Measurements from ENCODE around the gene VCAN. TPM values are rescaled to one million over a fixed set of nuclear protein-coding genes. Genes with fewer than 3 reads are reported as not detected.

The VCAN gene
- total and polyA plus RNA-seq, 2 of the 8 experiments (the other 6 are each of a cell fraction or from before 2014, with no cell fraction given) = 146 to 404 TPM

GRCh38 chr5:83552275-83552674 is 80.7 kb downstream of the VCAN start:
- no peak overlapping the region for H2BK12ac ChIP-seq (ENCODE audit: low read depth, low read length)
- FAIRE-seq = no peak
- no peak overlapping the region for H2BK120ac ChIP-seq (replicated peaks; ENCODE audit: low read depth, low read length)
- H4K20me1 ChIP-seq (replicated peaks in 1 of 2; ENCODE audit: control insufficient read depth in 1 of 2, insufficient read depth in 2 of 2, low read length in 2 of 2) = peaks cover 2% of the 10 kb centered on the region in 2 experiments
- ChIA-PET POLR2A (ENCODE audit: partially characterized antibody) (no interaction called here), CTCF (ENCODE audit: partially characterized antibody) (interaction anchor here (0.6 kb wide), 1 partner anchor 1082 kb away, joined by 3 read pairs; no protein-coding TSS in a partner anchor)
- no peak overlapping the region for H2AK5ac ChIP-seq (ENCODE audit: low read depth, low read length)
- no peak overlapping the region for H2BK5ac ChIP-seq (ENCODE audit: low read depth, low read length)
- TF ChIP-seq RAD21 (IDR thresholded peaks at IDR 0.05 in 1 of 2, conservative IDR thresholded peaks at IDR 0.05 in 1 of 2; ENCODE audit: low read depth in 2 of 2, low read length in 2 of 2) = no peak
- no peak for TF ChIP-seq SRF (IDR thresholded peaks at IDR 0.05; ENCODE audit: low read depth, low read length)
- TF ChIP-seq HDAC2 (IDR thresholded peaks at IDR 0.05; ENCODE audit: borderline replicate concordance in 1 of 2, low read depth in 2 of 2, low read length in 2 of 2) = no peak
- H3K9me3 ChIP-seq (ENCODE audit: insufficient read depth in 2 of 2, low read depth in 1 of 2, low read length in 1 of 2) = no peaks in the 10 kb centered on the region
- H2AFZ ChIP-seq (ENCODE audit: low read length) = no peak overlapping the region
- no peak overlapping the region for H4K5ac ChIP-seq (ENCODE audit: insufficient read length, low read depth, low read length)
- H3K4me1 ChIP-seq (replicated peaks in 1 of 4; ENCODE audit: control insufficient read depth in 3 of 4, insufficient read depth in 4 of 4, low read length in 3 of 4) = no peaks in the 10 kb centered on the region
- H3K56ac ChIP-seq (replicated peaks; ENCODE audit: insufficient read length, low read depth, low read length) = no peak overlapping the region
- no peak overlapping the region for H3K4me3 ChIP-seq (ENCODE audit: extremely low read depth in 1 of 4, insufficient read depth in 2 of 4, low read depth in 3 of 4, low read length in 4 of 4)
- DNase-seq (ENCODE audit: low read depth in 1 of 2, low spot score in 2 of 2) = no peak
- no peak overlapping the region for H4K8ac ChIP-seq (ENCODE audit: extremely low read depth, insufficient read depth, low read length)
- H2BK15ac ChIP-seq (ENCODE audit: low read length) = no peak overlapping the region
- no peaks in the 10 kb centered on the region for H3K79me1 ChIP-seq (ENCODE audit: low read depth, low read length)
- H3K4ac ChIP-seq (replicated peaks; ENCODE audit: insufficient read length, low read depth, low read length) = no peak overlapping the region
- no peaks in the 10 kb centered on the region for H3K27me3 ChIP-seq (replicated peaks in 1 of 4; ENCODE audit: control insufficient read depth in 3 of 4, extremely low read depth in 1 of 4, insufficient read depth in 3 of 4, low read length in 3 of 4)
- H3K9ac ChIP-seq (replicated peaks in 1 of 4; ENCODE audit: extremely low read depth in 1 of 4, low read depth in 3 of 4, low read length in 3 of 4) = no peak overlapping the region
- H3K18ac ChIP-seq (ENCODE audit: extremely low read depth, low read length) = no peak overlapping the region
- peaks cover 9 to 79% (median 55%) of the 10 kb centered on the region in 4 experiments for H3K36me3 ChIP-seq (ENCODE audit: control insufficient read depth in 2 of 4, insufficient read depth in 4 of 4, low read length in 3 of 4)
- H3K27ac ChIP-seq (ENCODE audit: low read depth, low read length) = no peak overlapping the region
- no peak overlapping the region for H4K91ac ChIP-seq (replicated peaks; ENCODE audit: insufficient read length, low read length)
- no peak overlapping the region for H3K23ac ChIP-seq (ENCODE audit: insufficient read length)
- no peak overlapping the region for H2BK20ac ChIP-seq (ENCODE audit: low read length)
- no peak overlapping the region for H3K4me2 ChIP-seq (ENCODE audit: insufficient read depth in 1 of 2, low read depth in 2 of 2, low read length in 2 of 2)
- no peak overlapping the region for H3K14ac ChIP-seq (ENCODE audit: insufficient read length)
- no peaks in the 10 kb centered on the region for H3K79me2 ChIP-seq (ENCODE audit: control insufficient read depth in 1 of 2, insufficient read depth in 2 of 2, low read length in 2 of 2)
- H3K23me2 ChIP-seq (ENCODE audit: low read depth, low read length) = no peaks in the 10 kb centered on the region

Measured in H1 (cell line).